HL-60/S4 (cell line): ENCODE results near the gene AGR2.

Source experiments
- in situ Hi-C: fragments of 300-500 bp; cut with MboI; formaldehyde crosslinking; loops from 2 replicates; pipeline ENCODE4 v1.14.3; 2022; ENCODE audit warnings: low sequenced_read_pairs

Gene AGR2

GRCh38 chr7:16813232-16813616 lies 8.4 kb upstream of the AGR2 start:
- in situ Hi-C loops, result no loop called here

GRCh38 chr7:16812542-16813231 lies 7.9 kb upstream of the AGR2 start:
- in situ Hi-C loops, result no loop called here

GRCh38 chr7:16811551-16811950 lies 6.8 kb upstream of the AGR2 start:
- in situ Hi-C loops, result no loop called here

GRCh38 chr7:16810573-16810972 lies 5.8 kb upstream of the AGR2 start:
- in situ Hi-C loops, result no loop called here

DNA sequence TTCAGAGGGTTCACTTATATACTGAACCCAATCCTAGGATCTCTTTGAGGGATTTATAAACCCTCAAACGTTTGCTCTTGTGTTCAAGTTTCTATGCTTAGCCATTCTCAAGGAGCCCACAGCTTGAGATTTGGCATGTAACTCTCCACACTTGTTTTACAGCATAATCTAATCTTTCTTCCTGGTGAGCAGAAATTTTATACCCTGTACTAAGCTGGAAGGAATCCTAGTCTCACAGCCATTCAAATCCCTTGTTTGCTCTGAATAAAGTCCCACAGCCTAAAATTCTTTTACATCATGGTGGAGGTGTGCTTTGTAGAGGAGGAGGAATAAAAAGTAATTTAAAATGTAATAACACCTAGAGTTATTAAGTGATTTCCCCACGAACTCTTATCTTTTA lies 5.3 kb upstream of the AGR2 start:
- in situ Hi-C loops, result no loop called here

DNA sequence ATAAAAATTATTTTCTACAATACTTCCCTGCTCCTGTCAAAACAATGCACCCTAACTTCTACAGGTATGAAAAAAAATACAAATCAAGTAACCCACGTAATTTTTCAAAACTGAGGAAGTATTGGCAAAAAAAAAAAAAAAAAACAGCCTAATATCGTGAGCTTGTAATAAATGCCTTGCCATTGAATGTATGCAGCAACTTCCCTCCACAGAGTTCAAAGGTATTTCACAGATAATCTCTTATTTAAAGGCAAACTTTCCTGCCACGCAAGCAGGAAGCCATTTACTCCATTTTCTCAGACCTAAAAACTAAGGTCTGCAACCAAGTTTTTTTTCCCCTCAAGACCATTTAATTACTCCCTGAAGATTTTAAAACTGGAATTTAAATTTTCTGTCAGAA lies 642 bp upstream of the AGR2 start:
- in situ Hi-C loops, result no loop called here

DNA sequence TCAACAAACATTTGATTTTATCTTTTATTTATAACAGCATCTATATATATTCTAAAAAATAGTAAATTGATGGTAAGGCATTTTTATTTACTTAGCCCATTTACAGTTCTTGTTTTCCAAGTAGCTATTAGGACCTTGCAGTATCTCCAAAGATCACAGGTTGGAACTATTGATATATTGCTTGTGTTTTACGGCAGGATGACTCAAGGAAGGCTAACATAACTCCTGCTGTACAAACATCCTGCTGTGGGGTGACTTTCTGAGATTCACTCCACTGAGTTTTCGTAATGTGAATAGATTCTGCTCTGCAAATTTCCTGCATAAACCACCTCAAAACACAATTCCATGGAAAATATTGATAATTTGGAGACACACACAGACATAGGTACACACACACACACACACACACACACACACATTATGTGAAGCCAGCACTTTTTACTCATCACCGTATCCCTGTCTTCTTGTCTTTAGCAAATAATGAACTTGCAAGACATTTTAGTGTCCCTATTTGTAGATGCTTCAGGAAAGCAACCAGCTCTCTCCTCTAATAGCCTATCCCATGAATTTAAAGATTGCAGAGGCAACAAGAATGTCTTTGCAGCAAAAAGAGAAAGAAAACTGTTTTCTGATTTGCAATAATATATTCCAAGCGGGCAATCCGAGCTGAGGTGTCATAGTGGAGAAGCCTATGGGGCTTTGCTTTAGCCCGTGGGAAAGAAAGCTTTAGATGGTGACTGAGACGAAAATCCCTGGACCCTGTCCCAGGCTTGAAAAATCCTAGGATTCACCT lies 722 bp downstream of the AGR2 start:
- in situ Hi-C loops, result loop anchor here (5.0 kb wide), 1 partner anchor 113 kb away; no protein-coding TSS in a partner anchor

GRCh38 chr7:16803125-16803524 lies 1.7 kb downstream of the AGR2 start:
- in situ Hi-C loops, result loop anchor here (5.0 kb wide), 1 partner anchor 114 kb away; no protein-coding TSS in a partner anchor

- in situ Hi-C loops, result loop anchor here (5.0 kb wide), 1 partner anchor 116 kb away; no protein-coding TSS in a partner anchor
Observed at GRCh38 chr7:16801579-16801978, 3.2 kb downstream of the AGR2 start.

GRCh38 chr7:16801111-16801542 lies 3.7 kb downstream of the AGR2 start:
- in situ Hi-C loops, result loop anchor here (5.0 kb wide), 1 partner anchor 116 kb away; no protein-coding TSS in a partner anchor

GRCh38 chr7:16795624-16796023 lies 9.2 kb downstream of the AGR2 start:
- in situ Hi-C loops, result no loop called here

DNA sequence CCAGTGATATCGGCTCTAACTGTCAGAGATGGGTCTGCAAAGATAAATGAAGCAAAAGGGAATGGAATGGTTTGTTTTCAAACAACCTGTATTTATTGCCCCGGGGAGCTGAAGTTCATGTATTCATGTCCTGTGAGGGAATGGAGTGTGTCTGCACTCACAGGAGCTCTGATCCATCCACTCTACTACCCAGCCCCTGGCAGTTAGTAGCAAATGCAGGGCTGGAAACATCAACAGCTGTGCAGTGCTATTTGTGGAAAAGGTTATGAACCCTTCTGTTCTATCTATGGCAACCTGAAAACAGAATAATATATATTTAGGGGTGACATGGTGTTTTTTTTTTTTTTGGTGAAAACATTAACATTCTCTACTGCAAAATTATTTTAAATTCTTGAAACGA lies 9.8 kb downstream of the AGR2 start:
- in situ Hi-C loops, result no loop called here

DNA sequence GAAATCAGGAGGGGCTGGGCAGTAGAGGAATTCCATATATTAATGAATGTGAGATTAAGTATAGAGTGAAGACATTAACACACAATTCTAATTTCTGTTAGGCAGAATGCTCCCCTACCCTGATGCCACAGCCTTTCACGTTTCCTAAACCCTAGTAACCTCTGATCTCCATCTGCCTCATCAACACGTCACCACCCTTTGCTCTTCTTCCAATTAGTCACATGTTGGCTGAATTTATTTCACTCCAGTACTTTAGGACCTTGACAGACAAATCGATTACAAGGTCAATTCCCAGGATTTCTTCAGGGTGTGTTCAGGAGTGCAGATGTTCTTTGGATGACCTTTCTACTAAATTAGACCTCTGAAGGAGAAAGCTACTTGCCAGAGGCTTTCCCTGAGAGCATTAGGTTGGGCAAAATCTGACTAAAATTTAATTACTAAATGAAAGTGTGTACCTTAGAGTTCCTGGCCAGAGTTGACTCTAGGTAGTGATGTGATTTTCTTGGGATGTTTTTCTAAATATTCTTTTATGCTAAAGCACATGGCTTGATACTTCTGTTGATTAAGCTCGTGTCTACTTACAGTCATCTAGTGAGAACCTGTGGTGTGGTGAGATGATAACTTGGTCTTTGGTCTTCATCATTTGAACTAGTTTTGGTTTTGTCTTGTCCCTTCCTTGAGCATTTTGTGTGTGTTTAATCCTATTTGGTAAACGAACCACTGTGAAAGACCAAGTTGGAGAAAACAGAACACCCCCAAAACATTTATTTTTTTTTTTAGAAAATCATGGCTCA lies 12.7 kb downstream of the AGR2 start:
- in situ Hi-C loops, result no loop called here

DNA sequence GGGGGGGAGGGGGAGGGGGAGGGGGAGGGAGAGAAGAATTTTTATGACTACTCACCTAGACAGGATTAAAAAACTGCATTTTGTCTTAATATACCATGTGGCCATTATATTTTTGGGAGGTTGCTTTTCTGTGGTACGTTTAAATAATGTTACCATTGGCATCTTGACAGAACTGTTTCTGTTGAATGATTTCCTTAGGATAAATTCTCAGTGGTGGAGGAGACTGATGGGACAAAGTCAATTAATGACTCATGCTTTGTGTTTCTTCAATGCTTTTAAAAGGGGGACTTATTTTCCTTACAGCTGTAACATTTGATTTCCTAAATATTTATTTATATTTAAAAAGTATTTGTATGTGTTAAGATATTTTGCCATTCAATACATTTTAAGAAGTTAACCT lies 13.7 kb downstream of the AGR2 start:
- in situ Hi-C loops, result no loop called here

DNA sequence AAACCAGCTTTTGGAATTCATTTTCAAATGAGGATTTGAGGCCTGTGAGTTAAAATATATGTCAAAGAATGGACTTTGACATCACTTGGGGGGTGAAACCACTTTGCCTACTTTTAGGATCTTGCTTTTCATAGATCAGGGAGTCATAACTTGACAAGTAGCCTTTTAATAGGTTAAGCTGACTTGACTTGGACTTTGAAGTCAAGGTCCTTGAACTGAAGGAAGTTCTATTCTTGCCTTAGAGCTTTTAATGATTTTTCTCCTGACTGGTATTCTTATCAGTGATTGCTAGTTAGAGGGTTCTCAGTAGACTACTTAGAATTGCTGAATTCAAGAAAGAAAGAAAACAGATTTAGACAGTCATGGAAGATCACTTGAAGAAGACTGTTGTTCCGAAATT lies 17.7 kb downstream of the AGR2 start:
- in situ Hi-C loops, result no loop called here

- in situ Hi-C loops, result no loop called here
Observed at GRCh38 chr7:16786257-16786656, 18.5 kb downstream of the AGR2 start.

DNA sequence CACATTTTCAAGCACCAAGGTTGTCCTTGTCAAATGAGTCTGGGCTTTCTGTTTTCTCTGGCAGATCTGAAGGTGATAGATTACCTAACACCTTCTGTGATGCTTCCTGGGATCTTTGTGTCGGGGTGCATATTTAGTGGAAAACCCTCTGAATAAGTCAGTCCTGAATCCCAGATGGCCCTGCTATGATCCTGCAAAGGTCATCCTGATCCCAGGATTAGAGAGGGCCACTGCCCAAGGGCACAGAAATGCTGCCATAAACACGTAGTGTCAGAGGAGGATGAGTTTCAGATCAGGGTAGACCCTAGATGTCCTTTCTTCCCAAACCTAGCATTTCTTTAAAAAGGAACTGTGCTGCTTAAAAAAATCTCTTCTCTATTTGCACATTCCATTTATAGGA lies 19.0 kb downstream of the AGR2 start:
- in situ Hi-C loops, result no loop called here

DNA sequence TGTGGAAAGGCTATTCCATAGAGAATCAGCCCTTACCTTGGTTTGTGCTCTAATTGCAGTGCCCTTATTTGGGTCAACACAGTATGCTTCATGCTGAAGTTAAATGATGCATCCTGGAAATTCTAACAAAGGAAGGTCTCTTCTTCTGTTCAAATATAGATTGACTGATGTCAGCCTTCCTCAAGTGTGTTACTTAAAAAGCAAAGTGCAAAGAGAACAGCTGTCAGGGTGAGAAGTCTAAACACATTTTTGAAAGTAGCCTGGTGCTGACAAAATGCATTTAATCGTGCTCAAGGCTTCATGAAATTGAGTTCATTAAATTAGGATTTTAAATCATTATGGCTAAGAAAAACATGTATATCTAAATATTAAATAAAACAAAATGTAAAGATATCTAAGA lies 19.5 kb downstream of the AGR2 start:
- in situ Hi-C loops, result no loop called here

DNA sequence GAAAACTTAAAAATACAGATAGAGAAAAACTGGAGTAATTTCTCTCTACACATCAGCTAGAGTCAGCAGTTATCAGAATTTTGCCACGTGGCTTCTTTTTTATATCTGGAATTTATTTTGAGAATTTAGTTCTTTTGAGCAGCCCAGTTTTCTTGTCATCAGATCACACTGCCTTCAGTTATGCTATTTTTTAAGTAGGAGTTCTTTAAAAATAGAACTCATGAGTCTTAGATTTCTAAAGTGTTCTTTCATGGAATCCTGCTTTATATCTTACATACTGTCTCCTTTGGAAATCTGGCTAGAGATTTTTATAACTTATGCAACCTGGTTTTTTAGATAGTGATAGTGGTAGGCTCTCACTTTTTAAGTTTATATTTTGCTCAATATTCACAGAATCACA lies 24.2 kb downstream of the AGR2 start:
- in situ Hi-C loops, result no loop called here

GRCh38 chr7:16779051-16779450 lies 25.7 kb downstream of the AGR2 start:
- in situ Hi-C loops, result no loop called here

DNA sequence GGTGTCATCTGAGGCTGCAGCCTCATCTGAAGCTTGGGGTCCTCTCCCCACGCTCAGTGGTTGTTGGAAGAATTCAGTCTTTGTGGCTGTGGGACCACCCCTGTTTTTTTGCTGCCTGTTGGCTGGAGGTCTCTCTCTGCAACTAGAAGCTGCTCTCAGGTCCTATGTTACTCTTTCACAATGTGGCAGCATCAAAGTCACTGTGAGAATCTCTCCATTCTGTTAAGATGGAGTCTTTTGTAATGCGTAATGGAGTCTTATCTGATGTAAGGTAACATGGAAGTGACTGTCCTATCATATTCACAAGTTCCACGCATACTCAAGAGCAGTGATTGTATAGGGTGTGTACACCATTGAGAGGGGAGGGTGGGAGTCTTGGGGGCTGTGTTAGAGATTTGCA lies 26.3 kb downstream of the AGR2 start:
- in situ Hi-C loops, result no loop called here
